ENCODE data around the gene ANKRD33B.
"Not testable (repeated sequence)": the region's sequence is repeated elsewhere in the genome, so short reads cannot be mapped to it uniquely, and the experiment has no call there.

The ANKRD33B gene

DNA sequence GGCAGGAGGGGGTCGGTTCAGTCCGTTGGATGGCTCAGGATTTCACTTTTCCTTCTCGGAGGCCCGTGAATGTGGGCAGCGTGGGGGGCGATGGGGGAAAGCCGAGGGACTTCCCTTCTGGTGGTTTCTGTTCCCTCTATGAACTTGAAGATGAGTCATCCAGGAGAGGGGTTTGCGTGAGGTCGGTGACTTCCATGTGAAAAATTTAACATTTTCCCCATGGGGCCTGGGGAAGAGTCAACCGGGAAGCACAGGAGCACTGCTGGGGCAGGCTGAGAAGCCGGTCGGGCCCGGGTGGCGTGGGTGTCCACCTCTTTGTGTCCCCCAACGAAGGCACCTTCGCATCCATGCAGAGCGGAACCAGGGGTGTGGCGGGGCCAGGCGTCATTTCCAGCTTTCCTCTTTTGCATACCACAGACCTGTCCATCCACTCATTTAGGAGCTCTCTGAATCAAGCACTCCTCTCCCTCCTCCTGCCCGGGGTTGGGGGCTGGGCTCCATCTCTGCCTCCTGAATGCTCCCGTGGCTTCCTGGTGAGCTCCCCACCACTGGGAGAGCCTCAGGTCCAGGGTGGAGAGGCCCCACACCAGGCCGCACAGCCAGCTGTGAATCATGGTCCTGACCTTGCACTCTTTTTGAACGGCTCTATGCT is 68.4 kb downstream of the ANKRD33B start:
- peak overlapping the region; percentile 13 for H3K4me3 ChIP-seq (ENCODE audit: insufficient read depth, low read depth, low read length, poor library complexity, severe bottlenecking)
- H3K9me3 ChIP-seq (ENCODE audit: control insufficient read depth, low read length) = no peaks in the 10 kb centered on the region
- H3K36me3 ChIP-seq (ENCODE audit: control insufficient read depth, insufficient read depth, low read length) = no peaks in the 10 kb centered on the region
- peak in 2 of 3 donors; percentile 6 to 21 for DNase-seq
- no peaks in the 10 kb centered on the region for H3K27me3 ChIP-seq (replicated peaks; ENCODE audit: control insufficient read depth, insufficient read depth, low read length, poor library complexity, severe bottlenecking)
- H3K27ac ChIP-seq (ENCODE audit: insufficient read depth, low read length, poor library complexity, severe bottlenecking) = no peak overlapping the region
- peaks cover 27% of the 10 kb centered on the region for H3K4me1 ChIP-seq (ENCODE audit: control insufficient read depth, insufficient read depth, low read length, poor library complexity, severe bottlenecking)

DNA sequence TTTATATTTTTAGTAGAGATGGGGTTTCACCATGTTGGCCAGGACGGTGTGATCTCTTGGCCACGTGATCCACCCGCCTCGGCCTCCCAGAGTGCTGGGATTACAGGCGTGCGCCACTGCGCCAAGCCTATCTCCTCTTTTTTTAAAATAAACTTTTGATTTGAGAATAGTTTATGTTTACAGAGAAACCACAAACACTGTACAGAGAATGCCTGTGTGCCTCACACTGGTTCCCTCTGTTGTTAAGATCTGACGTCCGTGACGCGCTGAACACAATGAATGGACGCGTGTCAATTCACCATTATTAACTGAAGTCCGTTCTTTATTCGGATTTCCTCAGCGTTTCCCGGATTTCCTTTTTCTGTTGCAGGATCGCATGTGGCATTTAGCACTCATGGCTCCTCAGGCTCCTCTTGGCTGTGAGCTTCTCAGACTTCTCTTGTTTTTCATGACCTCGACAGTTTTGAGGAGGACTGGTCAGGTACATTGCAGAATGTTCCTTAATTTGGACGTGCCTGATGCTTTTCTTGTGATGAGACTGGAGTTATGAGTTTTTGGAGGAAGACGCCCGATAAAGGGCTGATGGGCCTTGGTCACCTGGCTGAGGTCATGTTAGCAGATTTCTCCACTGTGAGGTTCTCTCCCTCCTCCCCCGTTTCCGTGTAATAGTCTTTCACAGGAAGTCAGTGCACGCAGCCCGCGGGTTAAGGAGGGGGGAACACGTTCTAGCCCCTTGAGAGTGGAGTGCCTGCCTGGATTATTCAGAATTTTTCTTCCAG is 69.6 kb downstream of the ANKRD33B start:
- no peaks in the 10 kb centered on the region for H3K27me3 ChIP-seq (replicated peaks; ENCODE audit: control insufficient read depth, insufficient read depth, low read length, poor library complexity, severe bottlenecking)
- peak in 2 of 3 donors; percentile 6 to 25 for DNase-seq
- H3K9me3 ChIP-seq (ENCODE audit: control insufficient read depth, low read length) = no peaks in the 10 kb centered on the region
- peaks cover 27% of the 10 kb centered on the region for H3K4me1 ChIP-seq (ENCODE audit: control insufficient read depth, insufficient read depth, low read length, poor library complexity, severe bottlenecking)
- no peaks in the 10 kb centered on the region for H3K36me3 ChIP-seq (ENCODE audit: control insufficient read depth, insufficient read depth, low read length)
- H3K4me3 ChIP-seq (ENCODE audit: insufficient read depth, low read depth, low read length, poor library complexity, severe bottlenecking) = no peak overlapping the region
- no peak overlapping the region for H3K27ac ChIP-seq (ENCODE audit: insufficient read depth, low read length, poor library complexity, severe bottlenecking)

DNA sequence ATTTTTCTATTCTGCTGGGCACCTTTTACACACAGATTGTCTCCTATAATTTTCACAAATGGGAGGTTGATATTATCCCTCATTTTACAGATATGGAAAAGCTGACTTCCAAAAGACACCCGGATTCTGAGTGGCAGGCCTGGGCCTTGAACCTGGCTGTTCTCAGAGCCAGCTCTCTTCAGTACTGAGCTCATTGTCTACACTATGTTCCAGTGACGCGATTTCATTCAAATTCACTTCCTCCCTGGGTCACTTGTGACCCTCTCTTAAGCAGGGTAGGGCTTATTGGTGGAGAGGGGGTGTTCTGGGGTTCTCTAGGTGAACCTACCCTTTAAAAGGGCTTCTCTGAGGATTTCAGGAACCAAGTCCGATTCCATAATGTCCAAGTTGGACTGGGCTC is 70.2 kb downstream of the ANKRD33B start:
- Histone ChIP-seq H3K9me3 (ENCODE audit: control insufficient read depth, low read length) (no peaks in the 10 kb centered on the region), H3K27me3 (replicated peaks; ENCODE audit: control insufficient read depth, insufficient read depth, low read length, poor library complexity, severe bottlenecking) (no peaks in the 10 kb centered on the region), H3K36me3 (ENCODE audit: control insufficient read depth, insufficient read depth, low read length) (no peaks in the 10 kb centered on the region), H3K4me1 (ENCODE audit: control insufficient read depth, insufficient read depth, low read length, poor library complexity, severe bottlenecking) (peaks cover 27% of the 10 kb centered on the region), H3K4me3 (ENCODE audit: insufficient read depth, low read depth, low read length, poor library complexity, severe bottlenecking) (no peak overlapping the region), H3K27ac (ENCODE audit: insufficient read depth, low read length, poor library complexity, severe bottlenecking) (no peak overlapping the region)
- DNase-seq = no peak

DNA sequence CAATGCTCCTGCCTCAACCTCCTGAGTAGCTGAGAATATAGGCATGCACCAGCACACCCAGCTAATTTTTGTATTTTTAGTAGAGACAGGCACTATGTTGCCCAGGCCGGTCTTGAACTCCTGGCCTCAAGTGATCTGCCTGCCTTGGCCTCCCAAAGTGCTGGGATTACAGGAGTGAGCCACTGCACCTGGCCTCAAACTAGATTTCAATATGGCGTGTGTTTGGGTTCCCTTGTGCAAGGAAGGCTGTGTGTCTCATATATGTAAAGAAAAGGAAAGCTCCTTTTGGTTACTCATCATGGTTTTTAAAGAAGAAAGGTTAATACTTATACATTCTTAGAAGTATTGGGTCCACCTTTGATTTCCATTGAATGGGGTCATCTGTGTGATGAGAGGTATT is 70.7 kb downstream of the ANKRD33B start:
- Histone ChIP-seq H3K9me3 (ENCODE audit: control insufficient read depth, low read length) (no peaks in the 10 kb centered on the region), H3K36me3 (ENCODE audit: control insufficient read depth, insufficient read depth, low read length) (no peaks in the 10 kb centered on the region), H3K27me3 (replicated peaks; ENCODE audit: control insufficient read depth, insufficient read depth, low read length, poor library complexity, severe bottlenecking) (no peaks in the 10 kb centered on the region), H3K4me1 (ENCODE audit: control insufficient read depth, insufficient read depth, low read length, poor library complexity, severe bottlenecking) (peaks cover 27% of the 10 kb centered on the region), H3K4me3 (ENCODE audit: insufficient read depth, low read depth, low read length, poor library complexity, severe bottlenecking) (no peak overlapping the region), H3K27ac (ENCODE audit: insufficient read depth, low read length, poor library complexity, severe bottlenecking) (no peak overlapping the region)
- no peak for DNase-seq

DNA sequence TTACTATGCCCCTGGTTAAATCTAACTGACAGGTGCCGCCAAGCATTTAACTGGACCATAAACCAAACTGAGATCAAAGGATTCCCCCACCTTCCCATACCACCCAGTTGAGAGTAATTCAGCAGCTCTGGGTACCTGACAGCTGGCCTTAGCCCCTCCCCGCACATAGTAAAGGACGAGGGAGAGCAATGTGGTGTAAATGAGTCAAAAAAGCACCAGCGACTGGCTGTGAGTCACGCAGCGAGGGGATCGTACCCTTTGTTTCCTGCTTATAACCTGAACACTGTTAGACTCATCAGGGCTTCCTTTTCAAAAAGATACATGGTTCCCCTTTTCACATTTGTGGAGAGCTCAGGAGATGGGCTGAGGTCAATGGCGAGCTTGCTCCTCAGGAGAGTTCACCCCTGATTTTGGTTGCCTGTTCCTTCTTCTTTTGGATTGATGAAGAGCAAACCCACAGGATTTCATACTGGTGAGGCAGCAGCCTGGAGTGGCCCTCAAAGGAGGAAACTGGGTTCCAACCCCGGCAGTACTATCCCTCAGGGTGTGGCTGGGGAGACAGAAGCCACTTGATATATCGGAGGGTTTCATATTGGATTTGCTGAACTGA is 71.5 kb downstream of the ANKRD33B start:
- no peaks in the 10 kb centered on the region for H3K36me3 ChIP-seq (ENCODE audit: control insufficient read depth, insufficient read depth, low read length)
- H3K9me3 ChIP-seq (ENCODE audit: control insufficient read depth, low read length) = no peaks in the 10 kb centered on the region
- H3K4me1 ChIP-seq (ENCODE audit: control insufficient read depth, insufficient read depth, low read length, poor library complexity, severe bottlenecking) = peaks cover 27% of the 10 kb centered on the region
- peak in 1 of 3 donors; percentile 25 for DNase-seq
- H3K27ac ChIP-seq (ENCODE audit: insufficient read depth, low read length, poor library complexity, severe bottlenecking) = no peak overlapping the region
- H3K4me3 ChIP-seq (ENCODE audit: insufficient read depth, low read depth, low read length, poor library complexity, severe bottlenecking) = no peak overlapping the region
- H3K27me3 ChIP-seq (replicated peaks; ENCODE audit: control insufficient read depth, insufficient read depth, low read length, poor library complexity, severe bottlenecking) = no peaks in the 10 kb centered on the region

DNA sequence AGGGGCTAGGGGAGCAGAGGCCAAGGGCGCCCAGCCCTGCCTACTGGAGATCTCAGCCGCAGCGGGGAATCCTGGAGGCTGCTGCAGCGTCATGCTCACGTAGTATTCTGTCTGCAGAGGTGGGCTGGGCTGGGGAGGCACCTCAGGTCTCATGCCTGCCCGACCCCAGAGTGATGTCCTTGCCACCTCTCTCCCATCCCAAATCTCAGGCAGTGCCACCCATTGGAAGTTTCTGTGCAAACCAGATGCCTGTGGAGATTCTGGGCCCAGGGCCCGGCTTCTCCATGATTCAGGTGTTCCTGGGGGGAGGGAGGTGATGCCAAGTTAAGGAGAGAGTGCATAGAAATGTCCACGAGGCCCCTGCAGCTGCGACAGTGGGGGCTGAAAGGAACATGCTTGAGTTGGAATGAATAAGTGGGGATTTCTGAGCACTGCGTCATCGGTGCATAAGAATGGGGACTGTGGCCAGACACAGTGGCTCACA is 72.0 kb downstream of the ANKRD33B start:
- Histone ChIP-seq H3K27ac (ENCODE audit: insufficient read depth, low read length, poor library complexity, severe bottlenecking) (no peak overlapping the region), H3K36me3 (ENCODE audit: control insufficient read depth, insufficient read depth, low read length) (no peaks in the 10 kb centered on the region), H3K4me3 (ENCODE audit: insufficient read depth, low read depth, low read length, poor library complexity, severe bottlenecking) (no peak overlapping the region), H3K4me1 (ENCODE audit: control insufficient read depth, insufficient read depth, low read length, poor library complexity, severe bottlenecking) (peaks cover 27% of the 10 kb centered on the region), H3K27me3 (replicated peaks; ENCODE audit: control insufficient read depth, insufficient read depth, low read length, poor library complexity, severe bottlenecking) (no peaks in the 10 kb centered on the region), H3K9me3 (ENCODE audit: control insufficient read depth, low read length) (no peaks in the 10 kb centered on the region)
- no peak for DNase-seq

DNA sequence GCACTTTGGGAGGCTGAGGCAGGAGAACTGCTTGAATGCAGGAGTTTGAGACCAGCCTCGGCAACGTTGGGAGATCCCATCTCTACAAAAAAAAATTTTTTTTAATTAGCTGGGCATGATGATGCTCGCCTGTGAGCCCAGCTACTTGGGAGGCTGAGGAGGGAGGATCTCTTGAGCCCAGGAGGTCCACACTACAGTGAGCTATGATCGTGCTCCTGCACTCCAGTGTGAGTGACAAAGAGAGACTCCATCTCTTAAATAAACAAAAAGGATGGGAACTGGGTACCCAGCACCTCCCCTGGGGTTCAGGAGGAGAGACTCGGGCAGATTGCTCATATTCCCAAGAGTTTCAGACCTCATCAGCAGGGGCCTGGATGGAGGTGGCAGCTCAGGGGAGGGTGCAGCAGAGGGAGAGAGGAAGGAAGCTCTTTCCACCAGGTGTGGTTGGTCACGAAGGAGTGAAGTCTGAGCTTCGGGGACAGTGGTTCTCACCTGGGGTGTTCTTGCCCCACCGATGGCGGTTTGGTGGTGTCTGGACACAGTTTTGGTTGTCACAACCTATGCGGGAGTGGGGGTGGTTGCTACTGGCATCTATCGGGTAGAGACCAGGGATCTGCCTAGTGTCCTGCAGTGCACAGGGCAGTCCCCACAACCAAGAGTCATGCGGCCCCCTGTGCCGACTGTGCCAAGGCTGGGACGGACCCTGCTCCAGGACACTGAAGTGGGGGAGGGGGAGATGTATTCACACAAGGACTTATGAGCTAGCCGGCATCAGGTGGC is 72.7 kb downstream of the ANKRD33B start:
- Histone ChIP-seq H3K27ac (ENCODE audit: insufficient read depth, low read length, poor library complexity, severe bottlenecking) (no peak overlapping the region), H3K36me3 (ENCODE audit: control insufficient read depth, insufficient read depth, low read length) (no peaks in the 10 kb centered on the region), H3K27me3 (replicated peaks; ENCODE audit: control insufficient read depth, insufficient read depth, low read length, poor library complexity, severe bottlenecking) (no peaks in the 10 kb centered on the region), H3K9me3 (ENCODE audit: control insufficient read depth, low read length) (no peaks in the 10 kb centered on the region), H3K4me3 (ENCODE audit: insufficient read depth, low read depth, low read length, poor library complexity, severe bottlenecking) (no peak overlapping the region), H3K4me1 (ENCODE audit: control insufficient read depth, insufficient read depth, low read length, poor library complexity, severe bottlenecking) (peaks cover 27% of the 10 kb centered on the region)
- DNase-seq = no peak

DNA sequence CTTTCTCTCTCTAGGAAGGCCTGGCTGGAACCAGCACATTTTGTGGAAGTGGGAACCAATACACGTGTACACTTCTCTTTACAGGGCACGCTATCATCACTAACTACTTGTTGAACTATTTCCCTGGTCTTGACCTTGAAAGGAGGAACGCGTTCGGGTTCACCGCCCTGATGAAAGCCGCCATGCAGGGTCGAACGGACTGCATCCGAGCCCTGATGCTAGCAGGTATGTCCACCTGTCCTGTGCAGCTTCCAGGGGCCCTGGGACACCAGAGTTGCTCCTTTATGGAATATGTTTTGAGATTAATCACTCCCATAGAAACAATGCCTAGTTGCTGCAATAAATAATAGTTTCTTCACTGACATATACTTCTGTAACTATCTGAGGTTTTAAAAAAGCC is 74.1 kb downstream of the ANKRD33B start:
- no peak for DNase-seq
- peaks cover 21% of the 10 kb centered on the region for H3K4me1 ChIP-seq (ENCODE audit: control insufficient read depth, insufficient read depth, low read length, poor library complexity, severe bottlenecking)
- no peak overlapping the region for H3K4me3 ChIP-seq (ENCODE audit: insufficient read depth, low read depth, low read length, poor library complexity, severe bottlenecking)
- H3K36me3 ChIP-seq (ENCODE audit: control insufficient read depth, insufficient read depth, low read length) = no peaks in the 10 kb centered on the region
- no peak overlapping the region for H3K27ac ChIP-seq (ENCODE audit: insufficient read depth, low read length, poor library complexity, severe bottlenecking)
- H3K9me3 ChIP-seq (ENCODE audit: control insufficient read depth, low read length) = no peaks in the 10 kb centered on the region
- H3K27me3 ChIP-seq (replicated peaks; ENCODE audit: control insufficient read depth, insufficient read depth, low read length, poor library complexity, severe bottlenecking) = no peaks in the 10 kb centered on the region

DNA sequence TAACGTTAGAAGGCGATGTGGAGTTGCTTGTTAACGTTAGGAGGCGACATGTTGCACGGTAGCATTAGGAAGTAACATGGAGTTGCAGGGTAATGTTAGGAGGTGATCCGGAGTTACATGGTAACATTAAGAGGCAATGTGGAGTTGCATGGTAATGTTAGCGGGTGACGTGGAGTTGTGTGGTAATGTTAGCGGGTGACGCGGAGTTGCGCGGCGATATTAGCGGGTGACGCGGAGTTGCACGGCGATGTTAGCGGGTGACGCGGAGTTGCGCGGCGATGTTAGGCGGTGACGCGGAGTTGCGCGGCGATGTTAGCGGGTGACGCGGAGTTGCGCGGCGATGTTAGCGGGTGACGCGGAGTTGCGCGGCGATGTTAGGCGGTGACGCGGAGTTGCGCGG is 74.9 kb downstream of the ANKRD33B start:
- H3K4me3 ChIP-seq (ENCODE audit: insufficient read depth, low read depth, low read length, poor library complexity, severe bottlenecking); H3K36me3 ChIP-seq (ENCODE audit: control insufficient read depth, insufficient read depth, low read length); H3K27ac ChIP-seq (ENCODE audit: insufficient read depth, low read length, poor library complexity, severe bottlenecking); H3K9me3 ChIP-seq (ENCODE audit: control insufficient read depth, low read length); DNase-seq; H3K27me3 ChIP-seq (replicated peaks; ENCODE audit: control insufficient read depth, insufficient read depth, low read length, poor library complexity, severe bottlenecking): not testable (repeated sequence)
- H3K4me1 ChIP-seq (ENCODE audit: control insufficient read depth, insufficient read depth, low read length, poor library complexity, severe bottlenecking) = peaks cover 14% of the 10 kb centered on the region
